Colon (tissue), 2 donors: ENCODE measurements around the gene C16orf87.

Experiments used
- FAIRE-seq: peaks from 2 replicates; lab custom pipeline; 2012; peaks lifted over from hg19 to GRCh38; lab: Jason Lieb, UNC
- donor health status: control.
- donor health status: control.

C16orf87 gene

GRCh38 chr16:46756772-46757171 is 74.2 kb downstream of the C16orf87 start:
- FAIRE-seq = no peak

- FAIRE-seq = no peak
These were observed 78.0 kb downstream of the C16orf87 start for GRCh38 chr16:46753015-46753414.

GRCh38 chr16:46751381-46751780 is 79.6 kb downstream of the C16orf87 start:
- no peak for FAIRE-seq

GRCh38 chr16:46748775-46749705 is 81.9 kb downstream of the C16orf87 start:
- no peak for FAIRE-seq

GRCh38 chr16:46747777-46748651 is 83.0 kb downstream of the C16orf87 start, which contains the start of gene MYLK3:
Gene MYLK3, minus strand, starts transcription at chr16:46748344. Its CDS starts 151 bp downstream, at chr16:46748193.
- no peak for FAIRE-seq

GRCh38 chr16:46746821-46747776 is 83.9 kb downstream of the C16orf87 start:
- FAIRE-seq = no peak
